Nephron (organoid): ENCODE measurements around the gene KCNJ3.
A peak's percentile ranks its signal among the peaks of the same experiment; 100 is the strongest.

Experiments
- H3K27ac Mint-ChIP-seq, 3 experiments: 2 replicates each; pipeline ENCODE4 v1.8.0; 2020; ENCODE audit warnings: mixed read lengths in 3 of 3, mild to moderate bottlenecking in 2 of 3, moderate library complexity in 1 of 3
- H3K27me3 Mint-ChIP-seq: 2 replicates; pipeline ENCODE4 v1.8.0; 2021; ENCODE audit warnings: low read depth, mild to moderate bottlenecking, moderate library complexity, mixed read lengths
- H3K36me3 Mint-ChIP-seq: 2 replicates; pipeline ENCODE4 v1.8.0; 2020; ENCODE audit warnings: low read depth, mixed read lengths
- H3K4me1 Mint-ChIP-seq: 2 replicates; pipeline ENCODE4 v1.8.0; 2020; ENCODE audit warnings: mixed read lengths
- H3K4me3 Mint-ChIP-seq, 3 experiments: 2 replicates each; pipeline ENCODE4 v1.8.0; 2020; ENCODE audit warnings: mild to moderate bottlenecking in 3 of 3, mixed read lengths in 3 of 3, moderate library complexity in 2 of 3
- H3K9me3 Mint-ChIP-seq: 2 replicates; pipeline ENCODE4 v1.8.0; 2020; ENCODE audit warnings: mixed read lengths
- TF ChIP-seq, protein P1 (sequence below), 3 experiments: fragments of 200-600 bp; sonication (generic); IDR thresholded peaks; one replicate each; pipeline ENCODE4 v1.5.0; 2021; ENCODE audit warnings: antibody characterized with exemption in 3 of 3; ENCODE audit not compliant: unreplicated experiment in 3 of 3

The KCNJ3 gene

DNA sequence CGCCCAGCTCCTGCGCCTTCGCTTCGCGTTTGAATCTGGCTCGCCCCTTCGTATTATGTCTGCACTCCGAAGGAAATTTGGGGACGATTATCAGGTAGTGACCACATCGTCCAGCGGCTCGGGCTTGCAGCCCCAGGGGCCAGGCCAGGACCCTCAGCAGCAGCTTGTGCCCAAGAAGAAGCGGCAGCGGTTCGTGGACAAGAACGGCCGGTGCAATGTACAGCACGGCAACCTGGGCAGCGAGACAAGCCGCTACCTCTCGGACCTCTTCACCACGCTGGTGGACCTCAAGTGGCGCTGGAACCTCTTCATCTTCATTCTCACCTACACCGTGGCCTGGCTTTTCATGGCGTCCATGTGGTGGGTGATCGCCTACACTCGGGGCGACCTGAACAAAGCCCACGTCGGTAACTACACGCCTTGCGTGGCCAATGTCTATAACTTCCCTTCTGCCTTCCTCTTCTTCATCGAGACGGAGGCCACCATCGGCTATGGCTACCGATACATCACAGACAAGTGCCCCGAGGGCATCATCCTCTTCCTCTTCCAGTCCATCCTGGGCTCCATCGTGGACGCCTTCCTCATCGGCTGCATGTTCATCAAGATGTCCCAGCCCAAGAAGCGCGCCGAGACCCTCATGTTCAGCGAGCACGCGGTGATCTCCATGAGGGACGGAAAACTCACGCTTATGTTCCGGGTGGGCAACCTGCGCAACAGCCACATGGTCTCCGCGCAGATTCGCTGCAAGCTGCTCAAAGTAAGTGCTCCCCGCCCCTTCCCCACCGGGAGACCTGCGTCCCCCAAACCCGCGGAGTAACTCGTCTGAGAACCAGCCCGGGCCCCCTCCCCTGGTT, 453 bp downstream of the KCNJ3 start:
- Mint-ChIP-seq H3K27ac (no peak overlapping the region), H3K27me3 (peaks cover 59% of the 10 kb centered on the region), H3K9me3 (no peaks in the 10 kb centered on the region), H3K4me3 (peak overlapping the region; percentile 79 to 93 (median 80)), H3K36me3 (no peaks in the 10 kb centered on the region), H3K4me1 (peaks cover 16% of the 10 kb centered on the region)
- TF ChIP-seq, protein P1, sequence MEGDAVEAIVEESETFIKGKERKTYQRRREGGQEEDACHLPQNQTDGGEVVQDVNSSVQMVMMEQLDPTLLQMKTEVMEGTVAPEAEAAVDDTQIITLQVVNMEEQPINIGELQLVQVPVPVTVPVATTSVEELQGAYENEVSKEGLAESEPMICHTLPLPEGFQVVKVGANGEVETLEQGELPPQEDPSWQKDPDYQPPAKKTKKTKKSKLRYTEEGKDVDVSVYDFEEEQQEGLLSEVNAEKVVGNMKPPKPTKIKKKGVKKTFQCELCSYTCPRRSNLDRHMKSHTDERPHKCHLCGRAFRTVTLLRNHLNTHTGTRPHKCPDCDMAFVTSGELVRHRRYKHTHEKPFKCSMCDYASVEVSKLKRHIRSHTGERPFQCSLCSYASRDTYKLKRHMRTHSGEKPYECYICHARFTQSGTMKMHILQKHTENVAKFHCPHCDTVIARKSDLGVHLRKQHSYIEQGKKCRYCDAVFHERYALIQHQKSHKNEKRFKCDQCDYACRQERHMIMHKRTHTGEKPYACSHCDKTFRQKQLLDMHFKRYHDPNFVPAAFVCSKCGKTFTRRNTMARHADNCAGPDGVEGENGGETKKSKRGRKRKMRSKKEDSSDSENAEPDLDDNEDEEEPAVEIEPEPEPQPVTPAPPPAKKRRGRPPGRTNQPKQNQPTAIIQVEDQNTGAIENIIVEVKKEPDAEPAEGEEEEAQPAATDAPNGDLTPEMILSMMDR (IDR thresholded peaks at IDR 0.05; ENCODE audit: unreplicated experiment in 3 of 3) = no peak

DNA sequence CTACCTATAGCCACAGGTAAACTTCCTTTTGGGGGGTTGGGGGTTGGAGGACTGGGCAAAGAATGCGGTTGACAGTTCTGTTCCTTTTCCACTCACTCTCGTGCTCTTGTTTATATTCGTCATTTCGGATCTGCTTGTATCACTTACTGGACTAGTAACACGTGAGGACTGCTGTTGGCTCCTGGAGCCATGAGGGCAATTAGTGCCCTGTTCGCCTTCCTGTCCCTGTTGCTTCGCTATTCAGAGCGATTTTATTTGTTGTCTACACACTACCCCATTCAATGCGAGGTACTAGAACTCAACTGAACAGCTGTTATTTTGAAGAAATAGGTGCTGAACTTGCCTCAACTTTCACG, 1.1 kb downstream of the KCNJ3 start:
- Mint-ChIP-seq H3K36me3 (no peaks in the 10 kb centered on the region), H3K4me1 (peaks cover 15% of the 10 kb centered on the region), H3K4me3 (peak overlapping the region; percentile 79 to 93 (median 80)), H3K27ac (peak overlapping the region in 1 of 3 experiments; percentile 58), H3K27me3 (peaks cover 57% of the 10 kb centered on the region), H3K9me3 (no peaks in the 10 kb centered on the region)
- TF ChIP-seq, protein P1 (IDR thresholded peaks at IDR 0.05; ENCODE audit: unreplicated experiment in 3 of 3) = no peak

DNA sequence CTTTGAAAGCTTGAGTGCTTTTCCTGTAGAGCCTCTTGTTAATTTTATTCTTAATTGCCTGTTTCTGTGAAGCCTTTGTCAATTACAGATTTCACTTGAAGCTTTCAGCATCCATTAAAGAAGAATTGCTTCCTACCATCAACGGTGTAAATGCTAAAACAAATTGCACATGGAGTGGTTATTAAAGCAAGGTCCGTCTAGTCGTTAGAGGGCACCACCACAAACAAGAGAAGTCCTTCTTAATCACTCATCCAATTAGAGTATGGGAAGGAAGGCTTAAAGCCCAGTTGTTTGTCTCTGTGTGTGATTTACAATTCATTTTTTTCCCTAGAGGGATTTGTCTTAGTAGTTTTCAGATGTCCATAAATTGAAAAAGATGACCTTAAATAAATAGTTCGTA, 1.6 kb downstream of the KCNJ3 start:
- Mint-ChIP-seq H3K36me3 (no peaks in the 10 kb centered on the region), H3K9me3 (no peaks in the 10 kb centered on the region), H3K27me3 (peaks cover 56% of the 10 kb centered on the region), H3K27ac (no peak overlapping the region), H3K4me1 (peaks cover 15% of the 10 kb centered on the region), H3K4me3 (peak overlapping the region; percentile 15 to 60 (median 26))
- TF ChIP-seq, protein P1 (IDR thresholded peaks at IDR 0.05; ENCODE audit: unreplicated experiment in 3 of 3) = no peak

DNA sequence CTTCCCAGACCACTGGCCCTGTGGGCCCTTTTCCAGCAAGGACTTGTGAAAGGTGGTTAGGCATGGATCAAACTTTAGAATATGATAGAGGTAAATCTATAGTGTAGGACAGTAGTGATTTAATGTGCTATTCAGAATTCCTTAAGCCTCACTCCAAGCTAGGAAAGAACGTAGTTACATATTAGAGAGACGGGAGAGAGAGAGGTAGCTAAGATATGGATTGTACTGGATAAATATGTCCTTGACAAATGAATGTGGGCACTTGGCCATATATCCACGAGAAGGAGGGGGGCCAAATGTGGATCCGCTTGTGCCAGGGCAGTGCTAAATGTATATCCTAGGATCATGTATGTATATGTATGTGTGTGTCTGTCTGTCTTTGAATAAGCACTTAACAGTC, 6.5 kb downstream of the KCNJ3 start:
- Mint-ChIP-seq H3K27me3 (peaks cover 13% of the 10 kb centered on the region), H3K9me3 (no peaks in the 10 kb centered on the region), H3K4me3 (no peak overlapping the region), H3K4me1 (no peaks in the 10 kb centered on the region), H3K27ac (no peak overlapping the region), H3K36me3 (no peaks in the 10 kb centered on the region)
- TF ChIP-seq, protein P1 (IDR thresholded peaks at IDR 0.05; ENCODE audit: unreplicated experiment in 3 of 3) = no peak

DNA sequence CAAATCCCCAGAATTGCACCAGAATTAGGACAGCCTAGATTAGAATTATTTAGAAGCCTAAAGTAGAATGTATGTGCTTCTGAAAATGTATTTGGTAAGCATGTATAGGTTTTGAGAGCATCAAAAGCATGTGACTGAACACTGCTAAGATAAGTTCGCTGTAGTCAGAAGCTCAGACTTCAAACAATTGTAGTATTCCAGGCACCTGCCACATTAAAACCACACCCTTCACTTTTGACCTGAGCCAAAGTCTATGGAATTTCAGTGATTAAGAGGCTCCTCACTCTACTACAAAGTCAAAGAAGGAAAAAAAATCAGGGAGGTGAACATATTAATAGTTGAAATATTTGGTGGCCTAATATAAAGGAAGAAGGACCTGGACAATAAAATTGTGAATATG, 8.2 kb downstream of the KCNJ3 start:
- H3K36me3 Mint-ChIP-seq = no peaks in the 10 kb centered on the region
- no peaks in the 10 kb centered on the region for H3K9me3 Mint-ChIP-seq
- H3K27me3 Mint-ChIP-seq = peaks cover 5% of the 10 kb centered on the region
- no peak overlapping the region for H3K27ac Mint-ChIP-seq
- H3K4me1 Mint-ChIP-seq = no peaks in the 10 kb centered on the region
- TF ChIP-seq, protein P1 (IDR thresholded peaks at IDR 0.05; ENCODE audit: unreplicated experiment in 3 of 3) = no peak
- H3K4me3 Mint-ChIP-seq = no peak overlapping the region
